HG03457 (cell line): ENCODE data around the gene GRIP2.

ENCODE experiments used
- ATAC-seq: cut with Tn5 transposase; IDR thresholded peaks from one replicate; pipeline ENCODE4 v1.9.1; 2021; ENCODE audit warnings: moderate number of reproducible peaks; ENCODE audit not compliant: unreplicated experiment

GRIP2 gene

DNA sequence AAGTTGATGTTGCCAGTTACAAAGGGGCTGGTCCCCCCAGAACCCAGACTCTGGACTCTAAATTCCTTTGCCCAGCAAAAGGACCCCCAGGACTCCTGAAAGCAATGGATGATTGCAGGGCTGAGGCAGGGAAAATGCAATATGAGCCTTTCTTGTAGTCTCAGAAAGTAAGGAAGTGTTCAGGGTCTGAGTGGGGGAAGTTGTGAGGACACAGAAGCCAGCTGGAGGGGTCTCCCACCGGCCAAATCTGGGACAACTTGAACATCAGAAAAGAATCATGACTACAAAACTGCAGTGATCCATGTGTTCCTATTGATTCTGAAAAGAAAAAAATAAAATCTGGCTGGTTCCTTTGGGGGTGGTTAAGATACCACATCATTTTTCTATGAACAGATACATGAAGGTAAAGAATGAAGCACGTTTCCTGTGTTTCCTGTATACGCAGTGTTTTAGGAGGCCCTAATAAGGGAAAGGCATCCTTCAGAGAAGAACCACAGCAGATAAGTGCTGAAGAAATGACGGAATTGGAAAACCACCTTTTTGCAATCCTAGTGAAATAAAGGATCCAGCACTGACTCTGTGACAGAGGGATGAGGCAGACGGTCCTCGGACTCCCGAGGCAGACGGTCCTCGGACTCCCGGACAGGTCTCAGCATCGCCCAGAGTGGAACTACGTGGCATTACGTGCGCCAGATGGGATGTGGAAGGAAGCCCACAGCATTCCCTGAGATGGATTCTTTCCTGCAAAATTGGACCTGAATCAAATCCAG lies 22.2 kb upstream of the GRIP2 start:
- no peak for ATAC-seq

GRCh38 chr3:14561051-14561960 lies 21.2 kb upstream of the GRIP2 start:
- no peak for ATAC-seq

- no peak for ATAC-seq
Observed at GRCh38 chr3:14560110-14560509, 20.0 kb upstream of the GRIP2 start.

DNA sequence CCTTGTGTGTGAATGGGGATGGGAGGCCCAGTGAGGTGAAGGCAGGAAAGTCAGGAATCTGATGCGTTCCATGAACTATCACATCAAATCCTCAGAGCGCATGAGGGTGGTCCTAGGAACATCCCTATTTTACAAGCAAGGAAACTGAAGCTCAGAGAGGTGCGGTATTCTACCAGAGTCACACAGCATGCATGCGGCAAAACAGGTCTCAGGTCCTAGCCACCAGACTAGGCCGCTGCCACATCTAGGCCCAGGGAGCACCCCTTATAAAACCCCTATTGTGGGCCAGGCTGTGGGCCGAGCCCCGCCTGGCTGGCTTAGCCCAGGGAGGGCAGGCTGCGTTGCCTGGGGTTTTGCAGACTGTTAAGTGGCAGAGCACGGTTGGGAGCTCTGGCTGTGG lies 17.9 kb upstream of the GRIP2 start:
- no peak for ATAC-seq

GRCh38 chr3:14555835-14556234 lies 15.7 kb upstream of the GRIP2 start:
- no peak for ATAC-seq

DNA sequence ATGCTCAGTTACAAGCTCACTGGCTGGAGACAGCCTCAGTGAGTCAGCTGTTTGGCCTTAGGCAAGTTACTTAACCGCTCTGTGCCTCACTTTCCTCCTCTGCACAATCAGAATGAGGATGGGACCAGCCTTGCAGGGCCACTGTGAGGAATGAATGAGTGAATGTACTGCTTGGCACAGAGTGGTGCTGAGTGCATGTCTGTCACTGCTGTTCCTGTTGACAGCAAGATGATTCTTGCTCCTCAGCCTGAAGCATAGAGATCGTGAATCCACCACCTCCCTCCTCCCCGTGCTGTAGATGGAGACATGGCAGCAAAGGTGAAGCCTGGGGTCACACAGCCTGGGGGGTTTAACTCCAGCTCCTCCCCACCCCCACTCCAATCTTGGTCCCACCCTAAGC lies 14.6 kb upstream of the GRIP2 start:
- ATAC-seq = no peak

GRCh38 chr3:14553871-14554270 lies 13.7 kb upstream of the GRIP2 start:
- ATAC-seq = no peak

DNA sequence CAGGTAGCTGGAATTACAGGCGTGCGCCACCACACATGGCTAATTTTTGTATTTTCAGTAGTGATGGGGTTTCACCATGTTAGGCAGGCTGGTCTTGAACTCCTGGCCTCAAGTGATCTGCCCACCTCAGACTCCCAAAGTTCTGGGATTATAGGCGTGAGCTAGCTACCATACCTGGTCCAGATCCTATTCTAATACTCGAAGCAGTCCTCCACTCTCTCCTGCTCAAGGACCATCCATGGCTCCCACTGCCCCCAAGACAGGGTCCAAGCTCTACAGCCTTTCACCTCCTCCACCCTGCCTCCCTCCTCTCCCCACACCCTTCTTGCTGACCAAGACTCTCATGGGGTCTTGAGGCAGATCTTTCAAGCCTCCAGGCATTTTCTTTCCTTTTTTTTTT lies 12.6 kb upstream of the GRIP2 start:
- ATAC-seq = no peak

GRCh38 chr3:14552041-14552648 lies 12.0 kb upstream of the GRIP2 start:
- ATAC-seq = no peak

DNA sequence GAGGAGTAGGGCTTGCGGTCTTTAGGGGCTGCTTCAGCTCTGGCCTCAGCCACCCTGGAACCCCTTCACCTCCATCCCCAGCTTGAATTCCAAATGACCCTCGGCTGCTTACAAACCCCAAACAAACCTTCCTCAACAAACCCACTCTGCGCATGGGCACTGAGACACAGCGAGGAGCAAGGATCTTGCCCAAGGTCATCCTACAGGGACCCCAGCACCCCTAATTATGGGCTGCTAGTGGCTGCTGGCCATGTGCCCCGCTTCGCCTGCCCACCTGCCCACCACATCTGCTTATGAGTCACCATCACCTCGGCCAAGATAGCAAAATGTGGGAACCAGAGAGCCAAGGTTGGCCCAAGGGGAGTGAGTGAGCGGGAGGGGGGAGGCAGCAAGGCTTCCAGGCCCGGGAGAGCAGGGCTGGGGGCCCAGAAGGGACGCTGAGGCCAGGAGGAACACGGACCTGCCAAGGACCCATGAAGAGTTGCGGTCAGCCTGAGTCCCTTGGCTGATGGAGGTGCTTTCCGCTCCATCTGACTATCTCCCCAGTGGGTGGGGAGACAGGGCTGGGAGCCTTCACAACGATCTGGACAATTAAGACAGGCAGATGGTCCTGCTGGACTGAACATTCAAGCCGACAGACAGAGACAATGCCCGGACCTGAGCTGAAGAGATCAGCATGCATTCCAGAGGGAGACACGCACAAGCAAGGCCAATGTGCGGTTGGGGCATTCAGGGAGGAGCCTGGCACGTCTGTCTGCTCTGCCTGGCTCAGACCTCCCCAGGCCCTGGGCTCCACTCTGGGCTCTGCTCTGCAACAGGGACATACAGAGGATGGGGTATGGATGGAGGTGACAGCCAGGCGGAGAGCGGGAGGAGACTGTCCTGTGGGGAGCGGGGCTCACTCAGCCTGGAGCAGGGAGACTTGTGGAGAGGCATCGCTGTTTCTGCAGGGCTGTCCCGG lies 10.8 kb upstream of the GRIP2 start:
- no peak for ATAC-seq

DNA sequence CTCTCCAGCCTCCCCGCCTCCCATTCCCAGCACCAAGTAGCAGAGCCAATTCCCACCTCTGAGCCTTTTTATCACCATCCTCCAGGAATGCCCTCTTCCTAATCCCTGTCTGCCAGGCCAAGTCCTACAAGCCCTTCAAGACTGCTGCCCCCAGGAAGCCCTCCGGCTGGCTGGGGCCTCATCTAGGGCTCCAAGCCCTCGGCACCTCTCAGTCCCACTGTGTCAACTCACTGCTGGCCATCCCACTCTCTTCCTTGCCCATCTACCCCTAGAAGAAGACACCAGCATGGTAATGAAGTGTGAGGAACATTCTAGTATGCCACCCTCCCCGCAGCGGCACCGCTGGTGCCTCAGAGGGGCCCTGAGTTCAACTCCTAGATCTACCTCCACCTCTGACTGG lies 10.0 kb upstream of the GRIP2 start:
- no peak for ATAC-seq

DNA sequence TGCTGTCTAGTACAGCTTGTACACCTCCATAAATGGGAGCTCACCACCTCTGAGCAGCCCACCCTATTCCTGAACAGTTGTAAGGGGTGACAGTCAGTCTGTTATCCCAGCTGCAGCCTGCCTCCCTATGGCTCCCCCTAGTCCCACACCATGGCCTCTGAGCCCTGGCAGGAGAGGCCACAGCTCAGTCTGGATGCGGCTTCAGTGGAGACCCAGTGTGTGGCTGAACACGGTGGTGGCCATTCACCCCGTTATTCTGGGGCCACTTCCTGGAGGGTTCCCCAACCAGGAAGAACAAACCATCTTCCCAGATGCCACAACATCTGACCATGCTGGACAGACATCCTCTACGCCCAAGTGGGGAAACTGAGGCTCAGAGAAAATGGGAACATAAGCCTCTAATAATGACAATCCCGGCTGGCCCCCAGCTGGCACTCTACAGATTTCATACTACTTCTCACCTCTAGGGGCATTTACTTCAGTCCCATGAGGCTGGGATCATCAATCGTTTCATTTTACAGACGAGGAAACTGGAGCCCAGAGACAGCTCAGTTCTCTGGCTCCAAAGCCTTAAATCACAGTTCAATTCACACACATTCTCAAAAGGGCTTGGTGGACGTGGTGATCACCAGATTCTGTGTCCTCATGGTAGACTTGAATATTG lies 9.2 kb upstream of the GRIP2 start:
- ATAC-seq = no peak

GRCh38 chr3:14548321-14548729 lies 8.2 kb upstream of the GRIP2 start:
- no peak for ATAC-seq

GRCh38 chr3:14547693-14548092 lies 7.6 kb upstream of the GRIP2 start:
- no peak for ATAC-seq

DNA sequence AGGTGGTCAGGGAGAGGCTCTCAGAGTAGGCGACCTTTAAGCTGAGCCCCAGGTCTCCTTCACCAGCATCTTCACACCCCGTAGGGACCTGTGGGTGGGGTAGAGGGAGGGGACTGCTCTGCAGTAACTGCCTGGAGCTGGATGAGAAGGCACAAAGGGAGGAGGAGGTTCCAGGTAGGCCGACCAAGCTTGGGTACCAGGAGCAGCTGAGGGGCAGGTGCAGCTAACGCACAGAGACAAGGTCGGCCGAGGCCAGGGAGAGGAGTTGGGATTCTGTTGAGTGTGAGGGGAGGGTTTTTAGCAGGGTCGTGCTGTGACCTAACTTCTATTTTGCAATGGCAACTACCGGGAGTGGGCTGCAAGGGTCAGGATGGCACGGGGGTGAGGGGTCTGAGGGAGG lies 5.9 kb upstream of the GRIP2 start:
- no peak for ATAC-seq

GRCh38 chr3:14545251-14545635 lies 5.1 kb upstream of the GRIP2 start:
- no peak for ATAC-seq

DNA sequence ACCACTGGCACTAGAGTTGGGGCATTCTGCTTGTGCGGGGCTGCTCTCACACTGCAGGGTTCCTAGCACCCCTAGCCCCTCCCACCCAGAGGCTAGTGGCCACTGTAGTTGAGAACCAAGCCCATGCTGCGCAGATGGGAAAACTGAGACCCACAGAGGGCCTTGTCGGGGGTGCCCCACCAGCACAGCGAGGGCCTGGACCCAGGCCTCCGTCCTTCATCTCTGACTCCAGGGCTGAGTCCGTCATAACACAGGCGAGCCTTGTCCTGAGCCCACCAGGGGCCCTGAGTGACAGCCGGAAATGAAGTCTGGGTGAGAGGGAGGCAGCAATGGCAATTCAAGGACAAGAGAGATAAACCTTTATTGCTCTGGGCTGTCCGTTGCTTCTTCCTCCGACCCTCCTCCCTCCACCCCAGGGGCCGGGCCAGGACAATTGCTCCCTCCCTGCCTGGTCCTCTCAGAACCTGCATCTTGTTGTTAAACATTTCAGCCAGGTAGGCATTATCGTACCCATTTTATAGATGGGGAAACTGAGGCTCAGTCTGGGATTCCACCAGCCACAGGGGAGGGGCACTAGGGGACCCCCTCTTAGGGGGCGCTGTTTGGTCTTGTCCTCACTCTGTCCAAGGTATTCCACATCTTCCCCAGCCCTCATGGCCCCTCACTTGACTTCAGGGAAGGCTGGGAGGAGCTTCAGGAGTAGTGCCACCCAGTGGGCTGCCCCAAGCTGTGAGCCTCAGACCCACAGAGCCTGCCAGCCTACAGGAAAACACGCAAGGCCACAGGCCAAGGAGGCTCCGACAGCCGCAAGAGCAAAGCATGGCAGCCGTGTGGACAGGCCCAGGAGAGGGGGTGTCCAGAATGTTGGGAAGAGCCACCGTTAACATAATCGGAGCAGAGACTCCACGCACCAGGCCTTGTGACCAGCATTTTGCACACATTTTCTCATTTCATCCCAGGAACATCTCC lies 4.4 kb upstream of the GRIP2 start:
- ATAC-seq = no peak

GRCh38 chr3:14543446-14543845 lies 3.3 kb upstream of the GRIP2 start:
- no peak for ATAC-seq

- no peak for ATAC-seq
Observed at GRCh38 chr3:14542656-14543055, 2.5 kb upstream of the GRIP2 start.
